ENCODE measurements around the gene CDH4.

GRCh38 chr20:61223121-61223520 is 28.9 kb upstream of the CDH4 start:
- no peak for TF ChIP-seq CTCF (IDR thresholded peaks at IDR 0.05)
- no peak for TF ChIP-seq EZH2 (IDR thresholded peaks at IDR 0.05; ENCODE audit: borderline replicate concordance, insufficient read depth, low read depth, low read length, poor library complexity, severe bottlenecking)

All from B cell (primary cell).